H9 (cell line): Measurements from ENCODE around the gene CDK6. TPM values are rescaled to one million over a fixed set of nuclear protein-coding genes. Genes with fewer than 3 reads are reported as not detected.

Experiments used
- DNase-seq: peaks from one replicate; pipeline ENCODE4 v3.0.0-alpha.2; 2017
- H2AFZ ChIP-seq: one replicate; pipeline ENCODE4 v1.6.1; 2013; ENCODE audit warnings: mild to moderate bottlenecking, low read length, control low read depth, moderate library complexity
- H2AK5ac ChIP-seq: 2 replicates; pipeline ENCODE4 v1.6.1; 2013; ENCODE audit warnings: low read length, control low read depth, mixed read lengths; ENCODE audit not compliant: insufficient read length
- H2BK120ac ChIP-seq: one replicate; pipeline ENCODE4 v1.6.1; 2013; ENCODE audit warnings: low read depth, mild to moderate bottlenecking, low read length, control low read depth, inconsistent platforms; ENCODE audit not compliant: poor library complexity, severe bottlenecking
- H2BK12ac ChIP-seq: 2 replicates; pipeline ENCODE4 v1.6.1; 2013; ENCODE audit warnings: low read length, control low read depth, mixed read lengths, low read depth; ENCODE audit not compliant: insufficient read length
- H2BK15ac ChIP-seq: 2 replicates; pipeline ENCODE4 v1.6.1; 2013; ENCODE audit warnings: low read depth, low read length, control low read depth
- H2BK20ac ChIP-seq: one replicate; pipeline ENCODE4 v1.6.1; 2013; ENCODE audit warnings: low read depth, mild to moderate bottlenecking, low read length, control low read depth, inconsistent platforms; ENCODE audit not compliant: poor library complexity, severe bottlenecking
- H2BK5ac ChIP-seq: 2 replicates; pipeline ENCODE4 v1.6.1; 2013; ENCODE audit warnings: low read length, control low read depth, mixed read lengths; ENCODE audit not compliant: insufficient read length
- H3K14ac ChIP-seq: 2 replicates; pipeline ENCODE4 v1.6.1; 2013; ENCODE audit warnings: low read length, control low read depth; ENCODE audit not compliant: insufficient read depth
- H3K18ac ChIP-seq: 2 replicates; pipeline ENCODE4 v1.6.1; 2013; ENCODE audit warnings: low read depth, mild to moderate bottlenecking, mixed read lengths, low read length, control low read depth; ENCODE audit not compliant: insufficient read length
- H3K23ac ChIP-seq: 2 replicates; pipeline ENCODE4 v1.6.1; 2013; ENCODE audit warnings: low read length, control low read depth, mixed read lengths, low read depth; ENCODE audit not compliant: insufficient read length
- H3K23me2 ChIP-seq: 2 replicates; pipeline ENCODE4 v1.6.1; 2013; ENCODE audit warnings: low read depth, mild to moderate bottlenecking, mixed read lengths, low read length, control low read depth; ENCODE audit not compliant: insufficient read length, poor library complexity, severe bottlenecking
- H3K27ac ChIP-seq: 2 replicates; pipeline ENCODE4 v1.5.1; 2013; ENCODE audit warnings: low read length, control low read depth, mixed read lengths, low read depth; ENCODE audit not compliant: insufficient read length
- H3K27me3 ChIP-seq: 2 replicates; pipeline ENCODE4 v1.6.1; 2013; ENCODE audit warnings: low read length, control low read depth, inconsistent platforms; ENCODE audit not compliant: insufficient read depth
- H3K4ac ChIP-seq: 2 replicates; pipeline ENCODE4 v1.6.1; 2013; ENCODE audit warnings: low read depth, mild to moderate bottlenecking, control low read depth, inconsistent platforms, low read length, moderate library complexity
- H3K4me1 ChIP-seq: 2 replicates; pipeline ENCODE4 v1.6.1; 2013; ENCODE audit warnings: low read length, control low read depth, inconsistent platforms; ENCODE audit not compliant: insufficient read depth
- H3K4me2 ChIP-seq: 2 replicates; pipeline ENCODE4 v1.6.1; 2013; ENCODE audit warnings: low read length, control low read depth, mixed read lengths; ENCODE audit not compliant: insufficient read length, insufficient read depth
- H3K56ac ChIP-seq: 2 replicates; pipeline ENCODE4 v1.6.1; 2013; ENCODE audit warnings: low read depth, mild to moderate bottlenecking, mixed read lengths, low read length, control low read depth; ENCODE audit not compliant: insufficient read length
- H3K79me1 ChIP-seq: 2 replicates; pipeline ENCODE4 v1.6.1; 2013; ENCODE audit warnings: low read depth, mild to moderate bottlenecking, moderate library complexity, low read length, control low read depth, inconsistent platforms; ENCODE audit not compliant: insufficient read depth, poor library complexity, severe bottlenecking
- H3K79me2 ChIP-seq: 2 replicates; pipeline ENCODE4 v1.6.1; 2013; ENCODE audit warnings: low read length, control low read depth, inconsistent platforms; ENCODE audit not compliant: insufficient read depth
- H3K9ac ChIP-seq: 2 replicates; pipeline ENCODE4 v1.6.1; 2013; ENCODE audit warnings: low read length, control low read depth, mixed read lengths; ENCODE audit not compliant: insufficient read length; ENCODE audit errors: extremely low read depth
- H3K9me3 ChIP-seq: one replicate; pipeline ENCODE4 v1.6.1; 2013; ENCODE audit warnings: low read depth, low read length, inconsistent platforms; ENCODE audit not compliant: control insufficient read depth
- H3T11ph ChIP-seq: one replicate; pipeline ENCODE4 v1.6.1; 2013; ENCODE audit warnings: mild to moderate bottlenecking, low read length, control low read depth, inconsistent platforms
- H4K20me1 ChIP-seq: one replicate; pipeline ENCODE4 v1.6.1; 2013; ENCODE audit not compliant: control insufficient read depth, insufficient read length, insufficient read depth
- H4K5ac ChIP-seq: 2 replicates; pipeline ENCODE4 v1.6.1; 2013; ENCODE audit warnings: low read depth, mild to moderate bottlenecking, mixed read lengths, low read length, control low read depth; ENCODE audit not compliant: insufficient read length
- H4K8ac ChIP-seq: replicated peaks from 2 replicates; pipeline ENCODE4 v1.6.1; 2013; ENCODE audit warnings: low read length, control low read depth, mixed read lengths, low read depth; ENCODE audit not compliant: insufficient read length
- H4K91ac ChIP-seq: 2 replicates; pipeline ENCODE4 v1.6.1; 2013; ENCODE audit warnings: low read depth, mild to moderate bottlenecking, moderate library complexity, mixed read lengths, low read length, control low read depth; ENCODE audit not compliant: insufficient read length
- H3K27ac Mint-ChIP-seq, 3 experiments: 2 replicates in 2 of 3; 3 replicates in 1 of 3; pipeline ENCODE4 v1.8.0; 2020 to 2021; ENCODE audit warnings: mixed read lengths in 3 of 3, mild to moderate bottlenecking in 1 of 3, moderate library complexity in 1 of 3
- H3K27me3 Mint-ChIP-seq: 2 replicates; pipeline ENCODE4 v1.8.0; 2021; ENCODE audit warnings: low read depth, mild to moderate bottlenecking, moderate library complexity, mixed read lengths
- H3K36me3 Mint-ChIP-seq, 3 experiments: 2 replicates in 2 of 3; 3 replicates in 1 of 3; pipeline ENCODE4 v1.8.0; 2020 to 2021; ENCODE audit warnings: low read depth in 3 of 3, mixed read lengths in 3 of 3; ENCODE audit not compliant: insufficient read depth in 1 of 3
- H3K4me1 Mint-ChIP-seq, 2 experiments: 2 replicates each; pipeline ENCODE4 v1.8.0; 2020; ENCODE audit warnings: mixed read lengths in 2 of 2
- H3K4me3 Mint-ChIP-seq, 2 experiments: 2 replicates in 1 of 2; 3 replicates in 1 of 2; pipeline ENCODE4 v1.8.0; 2020 to 2021; ENCODE audit warnings: mild to moderate bottlenecking in 2 of 2, mixed read lengths in 2 of 2, moderate library complexity in 1 of 2
- H3K9me3 Mint-ChIP-seq, 2 experiments: 2 replicates in 1 of 2; 3 replicates in 1 of 2; pipeline ENCODE4 v1.8.0; 2020; ENCODE audit warnings: mild to moderate bottlenecking in 2 of 2, mixed read lengths in 2 of 2, moderate library complexity in 1 of 2
- WGBS: extraction: QIAGEN DNeasy Blood & Tissue Kit; methylation state at CpG from one replicate; pipeline ENCODE4 v1.1.7; 2013; ENCODE audit warnings: missing lambda C conversion rate, low lambda C conversion rate, mixed read lengths; ENCODE audit not compliant: insufficient read length; ENCODE audit errors: extremely low coverage; 5-methylcytosine and 5-hydroxymethylcytosine counted together
- total RNA-seq: library from RNA; stranded (reverse); gene quantifications from 2 replicates; pipeline ENCODE4 v1.2.1, GENCODE V29; 2021
- TF ChIP-seq, protein P1 (sequence below): fragments of 200-600 bp; sonication (generic); conservative IDR thresholded peaks from 3 replicates; pipeline ENCODE4 v1.8.0; 2021; ENCODE audit warnings: antibody characterized with exemption, mild to moderate bottlenecking

Gene CDK6
- total RNA-seq, 1 experiment from 2014 or later = 30.0 TPM

DNA sequence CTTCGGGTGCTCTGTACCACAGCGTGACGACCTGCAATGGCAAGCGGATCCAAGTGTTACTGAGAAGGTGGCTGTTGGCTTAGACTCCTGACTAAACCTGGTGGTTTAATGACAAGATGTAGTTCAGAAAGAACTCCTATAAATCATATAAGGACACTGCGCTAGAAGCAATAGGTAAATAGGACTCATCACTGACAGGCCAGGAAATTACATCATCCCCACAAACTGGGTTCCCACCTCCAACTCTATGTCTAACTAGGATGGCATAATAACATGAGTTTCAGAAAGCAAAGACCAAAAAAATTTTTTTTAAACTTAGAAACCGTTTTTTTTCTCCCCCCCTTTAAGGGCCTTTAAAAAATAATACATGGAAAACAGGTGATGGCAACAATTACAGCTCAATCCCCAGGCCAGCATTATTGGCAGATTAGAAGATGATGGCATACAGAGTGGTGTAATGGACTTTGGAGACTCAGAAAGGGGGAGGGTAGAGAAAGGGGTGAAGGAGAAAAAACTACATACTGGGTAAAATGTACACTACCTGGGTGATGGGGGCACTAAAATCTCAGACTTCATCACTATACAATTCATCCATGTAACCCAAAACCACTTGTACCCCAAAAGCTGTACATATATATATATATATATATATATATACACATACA, 164.7 kb downstream of the CDK6 start:
- H3K79me2 ChIP-seq = no peaks in the 10 kb centered on the region
- H3K56ac ChIP-seq = no peak overlapping the region
- DNase-seq = no peak
- no peak overlapping the region for H3K4me2 ChIP-seq
- peaks cover 0 to 3% of the 10 kb centered on the region in 2 experiments; a peak in 1 of 4 replicates for H3K4me1 Mint-ChIP-seq
- no peak overlapping the region for H2AK5ac ChIP-seq
- no peaks in the 10 kb centered on the region for H3K23me2 ChIP-seq
- no peak overlapping the region for H4K8ac ChIP-seq
- no peaks in the 10 kb centered on the region for H4K20me1 ChIP-seq
- H3K9ac ChIP-seq = no peak overlapping the region
- H3K18ac ChIP-seq = no peak overlapping the region
- no peak overlapping the region for H2AFZ ChIP-seq
- H2BK5ac ChIP-seq = no peak overlapping the region
- H3K4me3 Mint-ChIP-seq = no peak overlapping the region
- no peaks in the 10 kb centered on the region for H3K4me1 ChIP-seq
- H2BK120ac ChIP-seq = no peak overlapping the region
- H3K27me3 ChIP-seq = no peaks in the 10 kb centered on the region
- H2BK20ac ChIP-seq = no peak overlapping the region
- no peaks in the 10 kb centered on the region for H3K79me1 ChIP-seq
- H3K27ac ChIP-seq = no peak overlapping the region
- H3K9me3 ChIP-seq = no peaks in the 10 kb centered on the region
- no CpG with 5 or more reads among the region's 6 CpGs for WGBS
- H3K14ac ChIP-seq = no peak overlapping the region
- H4K5ac ChIP-seq = no peak overlapping the region
- no peaks in the 10 kb centered on the region for H3K9me3 Mint-ChIP-seq
- no peak overlapping the region for H3K27ac Mint-ChIP-seq
- TF ChIP-seq, protein P1, sequence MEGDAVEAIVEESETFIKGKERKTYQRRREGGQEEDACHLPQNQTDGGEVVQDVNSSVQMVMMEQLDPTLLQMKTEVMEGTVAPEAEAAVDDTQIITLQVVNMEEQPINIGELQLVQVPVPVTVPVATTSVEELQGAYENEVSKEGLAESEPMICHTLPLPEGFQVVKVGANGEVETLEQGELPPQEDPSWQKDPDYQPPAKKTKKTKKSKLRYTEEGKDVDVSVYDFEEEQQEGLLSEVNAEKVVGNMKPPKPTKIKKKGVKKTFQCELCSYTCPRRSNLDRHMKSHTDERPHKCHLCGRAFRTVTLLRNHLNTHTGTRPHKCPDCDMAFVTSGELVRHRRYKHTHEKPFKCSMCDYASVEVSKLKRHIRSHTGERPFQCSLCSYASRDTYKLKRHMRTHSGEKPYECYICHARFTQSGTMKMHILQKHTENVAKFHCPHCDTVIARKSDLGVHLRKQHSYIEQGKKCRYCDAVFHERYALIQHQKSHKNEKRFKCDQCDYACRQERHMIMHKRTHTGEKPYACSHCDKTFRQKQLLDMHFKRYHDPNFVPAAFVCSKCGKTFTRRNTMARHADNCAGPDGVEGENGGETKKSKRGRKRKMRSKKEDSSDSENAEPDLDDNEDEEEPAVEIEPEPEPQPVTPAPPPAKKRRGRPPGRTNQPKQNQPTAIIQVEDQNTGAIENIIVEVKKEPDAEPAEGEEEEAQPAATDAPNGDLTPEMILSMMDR = no peak
- no peak overlapping the region for H3K4ac ChIP-seq
- H3T11ph ChIP-seq = no peak overlapping the region
- H3K27me3 Mint-ChIP-seq = no peaks in the 10 kb centered on the region
- H4K91ac ChIP-seq = no peak overlapping the region
- H2BK15ac ChIP-seq = no peak overlapping the region
- no peaks in the 10 kb centered on the region for H3K36me3 Mint-ChIP-seq
- H3K23ac ChIP-seq = no peak overlapping the region
- no peak overlapping the region for H2BK12ac ChIP-seq
